AG20443 (cell line): ENCODE results near the gene ZFP64.

Experiments
- DNase-seq: peaks from one replicate; pipeline ENCODE4 v3.0.0; 2012; ENCODE audit warnings: low spot score, mixed read lengths

The ZFP64 gene

DNA sequence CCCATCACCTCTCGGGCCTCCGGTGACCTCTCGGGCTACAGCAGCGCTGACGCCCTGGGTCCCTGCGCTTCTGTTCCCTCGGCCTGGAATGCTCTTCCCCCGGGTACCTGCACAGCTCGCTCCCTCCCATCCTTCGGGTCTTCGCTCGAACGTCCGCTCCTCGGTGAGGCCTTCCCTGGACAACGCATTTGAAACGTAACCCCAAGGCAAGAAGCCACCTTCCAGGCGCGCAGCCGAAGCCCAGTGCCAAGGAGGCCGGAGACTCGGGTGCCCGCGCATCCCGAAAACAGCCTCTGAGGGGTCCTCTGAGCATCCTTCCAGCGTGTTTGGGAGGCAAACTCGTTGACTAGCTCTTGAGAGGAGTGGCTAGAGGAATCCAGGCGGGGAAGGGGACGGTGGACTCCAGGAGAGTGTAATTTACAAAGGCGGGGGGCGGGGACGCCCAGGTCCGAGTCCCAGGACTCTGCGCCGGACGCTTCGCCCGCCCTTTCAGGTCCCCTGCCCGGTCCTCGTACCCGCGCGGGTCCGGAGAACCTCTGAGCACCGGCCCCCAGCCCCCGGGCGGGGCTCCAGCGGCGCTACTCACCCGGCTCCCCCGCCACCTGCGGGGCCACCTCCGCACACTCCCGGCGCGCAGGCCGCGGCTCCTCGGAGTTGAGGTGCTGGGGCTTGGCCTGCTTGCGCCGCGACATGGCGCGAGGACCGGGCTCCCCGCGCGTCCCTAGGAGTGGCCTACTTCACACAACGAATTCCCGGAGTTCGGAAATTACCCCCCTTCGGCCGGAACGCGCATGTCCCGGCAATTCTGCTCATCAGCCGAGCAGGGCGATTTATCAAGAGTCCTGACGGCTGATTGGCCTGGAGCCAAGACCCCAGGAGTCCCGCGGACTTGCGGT lies 86.8 kb downstream of the ZFP64 start:
- DNase-seq, result peak; percentile 65

DNA sequence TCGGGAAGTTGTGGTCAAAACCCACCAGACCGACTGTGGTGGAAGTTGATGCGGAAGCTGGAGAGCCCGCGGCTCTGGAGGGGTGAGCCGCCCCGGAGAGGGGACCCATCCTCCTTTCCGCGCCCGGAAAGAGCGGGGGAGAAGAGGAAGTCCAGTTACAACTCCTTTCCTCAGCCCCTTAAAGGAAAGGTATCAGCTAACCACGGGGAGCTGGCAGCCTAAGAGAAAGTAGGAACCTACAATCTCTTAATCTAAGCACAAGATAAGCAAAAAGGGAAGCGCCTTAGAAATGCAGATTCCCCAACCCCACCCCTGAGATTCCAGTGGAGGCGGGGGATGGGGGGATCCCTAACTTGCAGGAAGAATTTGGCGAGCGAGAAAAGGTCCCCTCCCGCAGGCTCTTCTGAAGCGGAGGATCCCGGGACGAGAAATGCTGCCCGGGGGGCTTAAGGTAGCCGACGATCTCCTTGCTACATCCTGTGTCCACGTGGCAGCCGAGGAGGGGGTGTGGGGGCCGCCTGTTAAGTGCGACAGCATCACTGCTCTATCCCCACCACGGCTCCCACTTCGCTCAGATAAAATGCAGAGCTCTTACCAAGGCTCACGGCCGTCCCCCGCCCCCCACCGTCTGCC lies 87.5 kb downstream of the ZFP64 start:
- DNase-seq, result peak; percentile 34

GRCh38 chr20:52103335-52103912 lies 88.2 kb downstream of the ZFP64 start:
- DNase-seq, result peak; percentile 45

DNA sequence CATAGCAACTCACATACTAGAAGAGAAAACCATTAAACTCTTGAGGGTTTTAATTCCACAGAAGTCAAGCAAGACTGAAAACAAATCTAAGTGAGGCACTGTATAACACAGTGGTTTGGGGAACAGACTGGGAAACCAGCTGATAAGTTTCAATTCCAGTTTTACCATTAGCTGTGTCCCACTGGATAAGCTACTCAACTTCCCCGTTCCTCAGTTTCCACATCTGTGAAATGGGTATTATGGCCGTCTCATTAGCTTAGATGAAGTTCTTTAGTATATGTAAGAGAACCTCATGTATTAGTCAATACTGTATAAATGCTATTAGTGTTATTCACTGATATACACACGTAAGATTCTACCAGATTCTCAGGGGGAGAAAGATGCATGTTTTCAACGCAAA lies 89.0 kb downstream of the ZFP64 start:
- DNase-seq, result no peak

DNA sequence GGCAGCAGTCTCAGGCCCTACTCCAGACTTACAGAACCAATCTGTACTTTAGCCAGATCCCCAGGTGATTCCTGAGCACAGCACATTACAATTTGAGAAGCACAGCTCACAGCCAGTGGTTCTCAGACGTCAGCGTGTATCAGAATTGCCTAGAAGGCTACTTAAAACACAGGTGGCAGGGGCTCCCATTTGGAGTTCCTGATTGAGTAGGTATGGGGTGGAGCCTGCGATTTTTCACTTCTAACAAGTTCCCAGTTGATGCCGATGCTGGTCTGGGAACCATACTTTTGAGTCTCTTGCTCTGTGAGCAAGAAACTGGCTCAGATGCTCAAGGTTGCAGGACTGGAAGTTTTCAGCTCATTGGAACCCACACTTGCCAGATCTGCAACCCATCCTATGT lies 89.5 kb downstream of the ZFP64 start:
- no peak for DNase-seq
